ENCODE results near the gene GOLGA6L10. TPM values are rescaled to one million over a fixed set of nuclear protein-coding genes. Genes with fewer than 3 reads are reported as not detected.

The GOLGA6L10 gene
- total and polyA plus RNA-seq, 9 of the 15 experiments (the other 6 are each of a cell fraction or from before 2014, with no cell fraction given) = 0.32 to 7.1 (median 2.0) TPM

DNA sequence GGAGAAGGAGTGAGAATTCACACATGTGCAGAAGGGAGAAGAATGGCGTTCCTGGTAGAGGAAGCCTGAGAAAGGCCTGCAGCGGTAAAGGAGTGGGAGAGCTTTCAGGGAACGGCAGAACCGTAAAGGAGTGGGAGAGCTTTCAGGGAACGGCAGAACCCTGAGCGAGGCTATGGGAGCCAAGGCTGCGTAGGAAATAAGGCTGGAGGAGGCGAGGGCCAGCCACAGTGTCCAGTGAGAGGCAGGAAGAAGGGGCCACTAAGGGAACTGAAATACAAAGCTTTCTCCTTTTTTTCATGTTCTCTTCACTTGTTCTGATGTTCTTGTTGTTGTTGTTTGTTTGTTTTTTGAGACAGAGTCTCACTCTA, 41.6 kb downstream of the GOLGA6L10 start:
- Histone ChIP-seq H3K4me1 (replicated peaks in 1 of 2; ENCODE audit: control insufficient read depth in 2 of 2, insufficient read depth in 2 of 2, low read length in 2 of 2) (peaks cover 3 to 4% of the 10 kb centered on the region in 2 experiments; a peak in 2 of 5 replicates), H3K9me1 (ENCODE audit: control insufficient read depth, insufficient read depth, low read length) (no peaks in the 10 kb centered on the region), H3K27ac (ENCODE audit: extremely low read depth, low read depth, low read length) (no peak overlapping the region), H3K36me3 (ENCODE audit: control insufficient read depth, insufficient read depth, low read length) (no peaks in the 10 kb centered on the region), H3K9ac (ENCODE audit: insufficient read depth in 1 of 2, low read depth in 2 of 2, low read length in 2 of 2) (no peak overlapping the region), H2AFZ (ENCODE audit: low read depth, low read length) (no peak overlapping the region), H3K4me2 (ENCODE audit: insufficient read depth, low read length) (no peak overlapping the region), H3K27me3 (ENCODE audit: control insufficient read depth in 2 of 2, insufficient read depth in 2 of 2, low read length in 2 of 2) (peaks cover 3 to 15% of the 10 kb centered on the region in 2 experiments; a peak in 2 of 5 replicates), H3K9me3 (replicated peaks; ENCODE audit: control insufficient read depth, insufficient read depth, low read depth, low read length) (no peaks in the 10 kb centered on the region), H3K4me3 (no peak overlapping the region), H3K79me2 (ENCODE audit: control insufficient read depth, insufficient read depth, low read length) (no peaks in the 10 kb centered on the region), H4K20me1 (replicated peaks; ENCODE audit: control insufficient read depth, insufficient read depth, low read length) (no peaks in the 10 kb centered on the region)
- WGBS (ENCODE audit: insufficient coverage, low coverage, missing lambda C conversion rate) = 15% methylated on average over 8 of the region's 8 CpGs
- ChIA-PET CTCF (ENCODE audit: low intra/inter-chr PET ratio) (no interaction called here), POLR2A (no interaction called here)
- TF ChIP-seq TCF7L2 (IDR thresholded peaks at IDR 0.05; ENCODE audit: low read depth, low read length) (no peak), SMARCB1 (IDR thresholded peaks at IDR 0.05; ENCODE audit: insufficient read length, low read depth) (no peak)
- TF ChIP-seq, protein P1, sequence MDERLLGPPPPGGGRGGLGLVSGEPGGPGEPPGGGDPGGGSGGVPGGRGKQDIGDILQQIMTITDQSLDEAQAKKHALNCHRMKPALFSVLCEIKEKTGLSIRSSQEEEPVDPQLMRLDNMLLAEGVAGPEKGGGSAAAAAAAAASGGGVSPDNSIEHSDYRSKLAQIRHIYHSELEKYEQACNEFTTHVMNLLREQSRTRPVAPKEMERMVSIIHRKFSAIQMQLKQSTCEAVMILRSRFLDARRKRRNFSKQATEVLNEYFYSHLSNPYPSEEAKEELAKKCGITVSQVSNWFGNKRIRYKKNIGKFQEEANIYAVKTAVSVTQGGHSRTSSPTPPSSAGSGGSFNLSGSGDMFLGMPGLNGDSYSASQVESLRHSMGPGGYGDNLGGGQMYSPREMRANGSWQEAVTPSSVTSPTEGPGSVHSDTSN (CRISPR knock-in tag; IDR thresholded peaks at IDR 0.05; ENCODE audit: low read depth) = no peak
- TF ChIP-seq, protein P1 (tag; conservative IDR thresholded peaks at IDR 0.05; ENCODE audit: low read depth) = no peak
- FAIRE-seq (no peak), DNase-seq (ENCODE audit: extremely low read depth in 1 of 4, low spot score in 3 of 4) (no peak), ATAC-seq (no peak)
- no TSS peak for BruUV-seq (replicated peaks)
- in situ Hi-C loops (cut with MboI) (no loop called here), intact Hi-C loops (cut with micrococcal nuclease) (no loop called here)

Measured in K562 (cell line).